Fibroblast of skin of left quadriceps (primary cell): ENCODE results near the gene GPR33.
"Not testable (repeated sequence)": the region's sequence is repeated elsewhere in the genome, so short reads cannot be mapped to it uniquely, and the experiment has no call there.

Experiments
- DNase-seq, 2 experiments: peaks; one replicate each; pipeline ENCODE4 v3.0.0-alpha.2; 2013; ENCODE audit warnings: low read depth in 2 of 2

GPR33 gene

GRCh38 chr14:31487886-31488285 is at the start of gene GPR33:
Gene GPR33, minus strand, starts transcription at chr14:31488039. Its CDS starts 4,074 bp downstream, at chr14:31483965.
- DNase-seq: no peak

GRCh38 chr14:31536201-31536960 is 48.5 kb upstream of the GPR33 start:
- no peak for DNase-seq

GRCh38 chr14:31530136-31530535 is 42.3 kb upstream of the GPR33 start:
- no peak for DNase-seq

- no peak for DNase-seq
These were observed 41.2 kb upstream of the GPR33 start for GRCh38 chr14:31529053-31529452.

- DNase-seq: no peak
These were observed 39.7 kb upstream of the GPR33 start for GRCh38 chr14:31527546-31527945.

GRCh38 chr14:31527087-31527486 is 39.2 kb upstream of the GPR33 start:
- no peak for DNase-seq

- no peak for DNase-seq
These were observed 23.0 kb upstream of the GPR33 start for GRCh38 chr14:31510855-31511254.

- no peak for DNase-seq
These were observed 22.4 kb upstream of the GPR33 start for GRCh38 chr14:31510222-31510621.

GRCh38 chr14:31508135-31508534 is 20.3 kb upstream of the GPR33 start:
- DNase-seq: no peak

- peak; percentile 69 to 70 for DNase-seq
These were observed 17.6 kb upstream of the GPR33 start for GRCh38 chr14:31505411-31505810.

- no peak for DNase-seq
These were observed 14.0 kb upstream of the GPR33 start for GRCh38 chr14:31501870-31502269.

- DNase-seq: no peak
These were observed 5.1 kb upstream of the GPR33 start for GRCh38 chr14:31492759-31493498.

GRCh38 chr14:31489691-31490090 is 1.9 kb upstream of the GPR33 start:
- no peak for DNase-seq

- no peak for DNase-seq
These were observed 1.1 kb downstream of the GPR33 start for GRCh38 chr14:31486764-31487163.

GRCh38 chr14:31484754-31485153 is 3.1 kb downstream of the GPR33 start:
- DNase-seq: no peak

- DNase-seq: peak in 1 of 2 experiments; percentile 31
These were observed 7.7 kb downstream of the GPR33 start for GRCh38 chr14:31480156-31480555.

- DNase-seq: no peak
These were observed 8.8 kb downstream of the GPR33 start for GRCh38 chr14:31479027-31479426.

GRCh38 chr14:31477248-31477647 is 10.6 kb downstream of the GPR33 start:
- DNase-seq: no peak

GRCh38 chr14:31476131-31476866 is 11.5 kb downstream of the GPR33 start:
- DNase-seq: no peak

- DNase-seq: no peak
These were observed 21.3 kb downstream of the GPR33 start for GRCh38 chr14:31466554-31466953.

GRCh38 chr14:31465111-31465510 is 22.7 kb downstream of the GPR33 start:
- DNase-seq: peak; percentile 31 to 51

- DNase-seq: not testable (repeated sequence)
These were observed 25.4 kb downstream of the GPR33 start for GRCh38 chr14:31462450-31462849.
